ENCODE results near the gene DRC7. TPM values are rescaled to one million over a fixed set of nuclear protein-coding genes. Genes with fewer than 3 reads are reported as not detected.

The DRC7 gene, protein sequence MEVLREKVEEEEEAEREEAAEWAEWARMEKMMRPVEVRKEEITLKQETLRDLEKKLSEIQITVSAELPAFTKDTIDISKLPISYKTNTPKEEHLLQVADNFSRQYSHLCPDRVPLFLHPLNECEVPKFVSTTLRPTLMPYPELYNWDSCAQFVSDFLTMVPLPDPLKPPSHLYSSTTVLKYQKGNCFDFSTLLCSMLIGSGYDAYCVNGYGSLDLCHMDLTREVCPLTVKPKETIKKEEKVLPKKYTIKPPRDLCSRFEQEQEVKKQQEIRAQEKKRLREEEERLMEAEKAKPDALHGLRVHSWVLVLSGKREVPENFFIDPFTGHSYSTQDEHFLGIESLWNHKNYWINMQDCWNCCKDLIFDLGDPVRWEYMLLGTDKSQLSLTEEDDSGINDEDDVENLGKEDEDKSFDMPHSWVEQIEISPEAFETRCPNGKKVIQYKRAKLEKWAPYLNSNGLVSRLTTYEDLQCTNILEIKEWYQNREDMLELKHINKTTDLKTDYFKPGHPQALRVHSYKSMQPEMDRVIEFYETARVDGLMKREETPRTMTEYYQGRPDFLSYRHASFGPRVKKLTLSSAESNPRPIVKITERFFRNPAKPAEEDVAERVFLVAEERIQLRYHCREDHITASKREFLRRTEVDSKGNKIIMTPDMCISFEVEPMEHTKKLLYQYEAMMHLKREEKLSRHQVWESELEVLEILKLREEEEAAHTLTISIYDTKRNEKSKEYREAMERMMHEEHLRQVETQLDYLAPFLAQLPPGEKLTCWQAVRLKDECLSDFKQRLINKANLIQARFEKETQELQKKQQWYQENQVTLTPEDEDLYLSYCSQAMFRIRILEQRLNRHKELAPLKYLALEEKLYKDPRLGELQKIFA
- total RNA-seq, result under 1 TPM in 1 of 4 donors, not detected in 3; 0.33 TPM

DNA sequence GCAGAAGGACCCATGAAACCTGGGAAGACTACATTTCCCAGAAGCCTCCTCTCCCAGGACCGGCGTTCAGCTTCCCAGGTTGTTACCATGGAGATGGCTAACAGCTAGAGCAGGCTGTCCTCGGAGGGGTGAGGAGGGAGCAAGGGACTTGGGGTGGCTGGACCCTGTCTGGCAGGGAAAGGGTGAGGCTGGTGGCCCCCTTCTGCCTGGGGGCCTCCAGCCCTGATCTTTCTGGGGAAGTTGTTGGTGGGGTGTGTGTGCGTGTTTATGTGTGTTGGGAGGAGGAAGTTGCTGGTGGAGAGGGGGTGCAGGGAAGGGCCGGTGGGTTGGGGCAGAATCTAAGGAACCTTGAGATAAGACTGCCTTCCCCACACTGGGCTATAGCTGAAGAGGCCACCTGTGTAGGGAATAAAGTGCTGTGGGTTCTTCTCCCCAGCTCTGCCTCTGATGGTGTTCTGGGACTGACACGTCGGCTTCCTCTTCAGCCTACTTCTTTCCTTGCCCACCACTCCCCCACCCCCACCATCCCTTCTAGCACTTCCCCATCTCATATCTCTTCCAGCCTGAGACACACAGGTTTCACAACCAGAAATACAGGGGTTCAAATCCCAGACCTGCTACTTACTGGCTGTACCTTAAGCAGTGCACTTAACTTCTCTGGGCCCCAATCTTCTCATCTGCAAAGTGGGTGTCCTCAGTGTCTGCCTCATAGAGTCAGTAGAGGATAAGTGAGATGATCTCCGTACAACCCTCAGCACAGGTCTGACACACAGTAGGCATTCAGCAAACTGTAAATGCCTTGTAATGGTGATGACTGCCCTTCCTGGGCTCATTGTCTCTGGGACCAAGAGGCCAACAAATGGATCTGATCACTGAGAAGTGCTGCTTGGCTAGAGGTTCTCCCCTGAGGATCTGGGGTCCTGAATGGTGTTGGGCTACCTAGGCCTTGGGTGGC, at the start of gene DRC7:
Gene DRC7, plus strand, starts transcription at position 82 of the 955 bp plus-strand sequence. CDS start 3,144 bp downstream, outside the sequence.
- TF ChIP-seq, protein P1, sequence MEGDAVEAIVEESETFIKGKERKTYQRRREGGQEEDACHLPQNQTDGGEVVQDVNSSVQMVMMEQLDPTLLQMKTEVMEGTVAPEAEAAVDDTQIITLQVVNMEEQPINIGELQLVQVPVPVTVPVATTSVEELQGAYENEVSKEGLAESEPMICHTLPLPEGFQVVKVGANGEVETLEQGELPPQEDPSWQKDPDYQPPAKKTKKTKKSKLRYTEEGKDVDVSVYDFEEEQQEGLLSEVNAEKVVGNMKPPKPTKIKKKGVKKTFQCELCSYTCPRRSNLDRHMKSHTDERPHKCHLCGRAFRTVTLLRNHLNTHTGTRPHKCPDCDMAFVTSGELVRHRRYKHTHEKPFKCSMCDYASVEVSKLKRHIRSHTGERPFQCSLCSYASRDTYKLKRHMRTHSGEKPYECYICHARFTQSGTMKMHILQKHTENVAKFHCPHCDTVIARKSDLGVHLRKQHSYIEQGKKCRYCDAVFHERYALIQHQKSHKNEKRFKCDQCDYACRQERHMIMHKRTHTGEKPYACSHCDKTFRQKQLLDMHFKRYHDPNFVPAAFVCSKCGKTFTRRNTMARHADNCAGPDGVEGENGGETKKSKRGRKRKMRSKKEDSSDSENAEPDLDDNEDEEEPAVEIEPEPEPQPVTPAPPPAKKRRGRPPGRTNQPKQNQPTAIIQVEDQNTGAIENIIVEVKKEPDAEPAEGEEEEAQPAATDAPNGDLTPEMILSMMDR (IDR thresholded peaks at IDR 0.05; ENCODE audit: low read depth), result no peak

DNA sequence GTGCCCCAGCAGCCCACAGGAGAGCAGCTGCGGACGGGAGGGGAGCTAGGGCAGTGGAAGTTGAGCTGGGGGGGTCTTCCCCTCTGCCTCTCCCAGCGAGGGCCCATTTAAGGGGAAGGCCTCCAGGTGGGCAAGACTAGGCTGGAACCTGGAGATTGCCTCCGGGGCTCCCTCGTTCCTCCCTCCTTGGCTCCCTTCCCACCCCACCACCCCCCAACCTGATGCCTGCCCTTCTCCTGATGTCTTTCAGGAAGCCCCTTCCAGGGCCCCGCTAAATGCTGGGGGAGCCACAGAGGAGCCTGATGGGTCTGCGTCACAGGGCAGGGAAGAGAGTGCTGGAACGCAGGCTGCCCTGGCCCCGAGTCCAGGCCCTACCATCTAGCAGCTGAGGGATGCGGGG, 49.4 kb upstream of the DRC7 start:
- TF ChIP-seq, protein P1 (IDR thresholded peaks at IDR 0.05; ENCODE audit: low read depth), result no peak

DNA sequence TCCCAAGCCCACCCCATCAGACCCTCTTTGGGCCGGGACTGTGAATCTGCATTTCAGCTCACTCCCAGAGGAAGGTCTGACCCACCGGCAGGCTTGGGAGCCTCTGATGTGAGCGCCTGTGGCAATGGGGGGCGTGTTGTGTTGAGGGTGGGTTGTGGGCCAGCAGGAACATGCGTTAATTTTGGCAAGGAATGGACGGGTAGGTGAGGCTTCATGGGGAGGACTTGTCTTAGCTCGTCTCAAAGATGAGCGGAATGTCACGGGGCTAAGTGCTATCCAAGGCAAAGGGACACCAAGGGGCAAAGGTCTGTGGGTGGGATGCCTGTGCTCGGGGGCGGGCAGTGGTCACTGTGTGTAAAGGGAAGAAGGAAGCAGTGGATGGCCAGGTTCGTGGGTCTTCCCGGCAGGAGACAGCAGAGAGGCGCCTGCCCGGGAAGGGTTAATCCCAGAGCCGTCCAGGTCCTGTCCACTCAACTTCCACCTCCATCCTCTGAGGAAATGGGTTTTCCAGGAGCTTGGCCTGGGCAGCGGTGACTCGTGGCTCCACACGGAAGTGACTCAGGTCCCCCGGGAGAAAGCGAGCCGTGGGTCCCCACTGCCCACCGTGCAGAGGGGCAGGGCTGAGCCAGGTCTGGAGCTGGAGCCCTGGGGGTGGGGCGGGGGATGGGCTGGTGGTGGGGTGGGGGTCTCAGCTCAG, 48.8 kb upstream of the DRC7 start:
- TF ChIP-seq, protein P1 (IDR thresholded peaks at IDR 0.05; ENCODE audit: low read depth), result no peak

DNA sequence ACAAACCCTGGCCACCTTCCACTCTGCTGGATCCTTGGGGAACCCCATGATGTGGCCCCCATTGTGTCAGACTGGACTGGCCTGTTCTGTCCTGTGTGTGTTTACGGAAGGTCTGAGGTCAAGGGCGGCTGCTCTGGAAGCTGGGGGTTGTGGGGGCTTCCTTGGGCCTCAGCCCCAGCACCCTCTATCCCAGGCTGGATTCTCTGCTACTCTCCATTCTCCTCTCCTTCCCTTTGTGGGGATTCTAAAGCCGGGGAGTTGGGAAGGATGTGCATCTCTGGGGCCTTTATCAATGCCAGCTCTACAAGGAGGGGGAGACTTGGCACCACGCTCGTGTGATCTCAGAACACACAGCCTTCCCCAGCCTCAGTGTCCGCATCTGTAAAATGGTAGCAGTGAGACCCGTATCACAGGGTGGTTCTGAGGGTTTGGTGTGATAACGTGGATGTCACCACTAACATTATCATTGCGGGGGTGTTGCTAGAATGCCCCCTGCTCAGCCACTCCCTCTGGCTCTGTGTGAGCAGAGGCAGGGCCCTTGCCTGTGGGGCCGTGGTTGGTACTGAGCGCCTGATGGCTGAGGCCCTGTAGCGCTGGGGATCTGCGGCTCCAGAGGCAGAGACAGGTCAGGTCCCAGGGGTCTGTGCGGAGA, 48.1 kb upstream of the DRC7 start:
- TF ChIP-seq, protein P1 (IDR thresholded peaks at IDR 0.05; ENCODE audit: low read depth), result no peak

DNA sequence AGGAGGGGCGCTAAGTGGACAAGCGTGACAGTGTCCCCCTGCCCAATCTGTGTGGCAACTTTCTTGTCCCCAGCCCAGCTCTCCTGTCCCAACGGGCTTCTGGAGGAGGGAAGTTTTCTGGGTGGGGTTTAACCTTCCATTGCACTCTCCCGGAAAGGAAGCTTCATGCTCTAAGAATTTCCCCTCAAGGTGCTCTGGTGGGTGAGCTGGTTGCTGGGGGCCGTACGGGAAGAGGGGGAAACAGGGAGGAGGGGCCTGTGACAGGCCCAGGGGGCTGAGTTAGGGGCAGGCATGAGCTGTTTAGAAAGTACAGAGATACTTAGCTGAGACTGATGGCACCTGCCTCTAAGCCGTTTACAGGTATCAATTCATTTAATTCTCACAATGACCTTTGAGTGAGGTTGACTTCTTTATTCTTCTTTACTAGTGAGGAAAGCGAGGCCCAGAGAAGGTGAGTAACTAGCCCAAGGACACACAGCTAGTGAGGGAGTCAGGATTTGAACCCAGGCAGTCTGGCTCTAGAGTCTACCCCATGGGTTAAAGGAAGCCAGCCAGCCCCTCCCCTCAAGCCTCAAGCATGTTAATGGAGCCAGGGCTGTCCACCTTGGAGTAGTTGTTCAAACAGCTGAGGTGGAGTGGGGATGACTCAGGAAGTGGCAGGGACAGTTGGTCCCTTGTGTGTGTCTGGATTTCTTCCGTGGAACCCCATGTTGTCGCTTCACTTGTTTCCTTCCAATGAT, 47.3 kb upstream of the DRC7 start:
- TF ChIP-seq, protein P1 (IDR thresholded peaks at IDR 0.05; ENCODE audit: low read depth), result no peak
